CD8-positive, alpha-beta memory T cell (primary cell): ENCODE measurements around the gene RNPEP. TPM values are rescaled to one million over a fixed set of nuclear protein-coding genes. Genes with fewer than 3 reads are reported as not detected.

Source experiments
- CTCF ChIA-PET: fragments of 350-600 bp; sonication (Branson Sonifier 250); formaldehyde crosslinking; loops from one replicate; lab custom pipeline; 2021; ENCODE audit warnings: antibody characterized with exemption; lab: Charles Lee
- POLR2A ChIA-PET: fragments of 350-600 bp; sonication (Branson Sonifier 250); formaldehyde crosslinking; loops from one replicate; lab custom pipeline; 2021; ENCODE audit warnings: antibody characterized with exemption; lab: Charles Lee
- DNase-seq, 5 donors: peaks; one replicate each; pipeline versions ENCODE4 v3.0.0 to v3.0.0-alpha.2; 2020 to 2022; ENCODE audit warnings: mixed read lengths in 1 of 5
- H3K27ac ChIP-seq: one replicate; pipeline ENCODE4 v1.7.0; 2013; ENCODE audit warnings: low read depth, mild to moderate bottlenecking, low read length, moderate library complexity
- H3K27me3 ChIP-seq: 2 replicates; pipeline ENCODE4 v1.7.0; 2013; ENCODE audit warnings: low read length, mild to moderate bottlenecking; ENCODE audit not compliant: insufficient read depth, poor library complexity, severe bottlenecking
- H3K36me3 ChIP-seq: 2 replicates; pipeline ENCODE4 v1.7.0; 2013; ENCODE audit warnings: mild to moderate bottlenecking, low read length, moderate library complexity; ENCODE audit not compliant: insufficient read depth
- H3K4me1 ChIP-seq: 2 replicates; pipeline ENCODE4 v1.7.0; 2013; ENCODE audit warnings: mild to moderate bottlenecking, low read length, moderate library complexity; ENCODE audit not compliant: insufficient read depth
- H3K4me3 ChIP-seq: 2 replicates; pipeline ENCODE4 v1.7.0; 2013; ENCODE audit warnings: mild to moderate bottlenecking, low read length
- H3K9me3 ChIP-seq: 2 replicates; pipeline ENCODE4 v1.7.0; 2013; ENCODE audit warnings: mild to moderate bottlenecking, low read length
- H3K27ac Mint-ChIP-seq, 8 donors: one replicate each; pipeline ENCODE4 v1.8.0; 2020 to 2021; ENCODE audit warnings: mixed read lengths in 8 of 8, mild to moderate bottlenecking in 6 of 8, inconsistent platforms in 3 of 8, moderate library complexity in 3 of 8
- H3K27me3 Mint-ChIP-seq, 2 donors: one replicate each; pipeline ENCODE4 v1.8.0; 2020 to 2021; ENCODE audit warnings: mixed read lengths in 2 of 2, mild to moderate bottlenecking in 1 of 2, moderate library complexity in 1 of 2
- H3K36me3 Mint-ChIP-seq, 3 donors: one replicate each; pipeline ENCODE4 v1.8.0; 2020 to 2021; ENCODE audit warnings: mixed read lengths in 3 of 3, inconsistent platforms in 1 of 3, mild to moderate bottlenecking in 1 of 3
- H3K4me1 Mint-ChIP-seq, 3 donors: one replicate each; pipeline ENCODE4 v1.8.0; 2020 to 2021; ENCODE audit warnings: mixed read lengths in 3 of 3, inconsistent platforms in 1 of 3, mild to moderate bottlenecking in 1 of 3
- H3K4me3 Mint-ChIP-seq, 7 donors: one replicate each; pipeline ENCODE4 v1.8.0; 2020 to 2021; ENCODE audit warnings: mixed read lengths in 7 of 7, mild to moderate bottlenecking in 6 of 7, moderate library complexity in 4 of 7, inconsistent platforms in 2 of 7
- H3K9me3 Mint-ChIP-seq, 5 donors: one replicate each; pipeline ENCODE4 v1.8.0; 2020 to 2022; ENCODE audit warnings: mixed read lengths in 5 of 5, mild to moderate bottlenecking in 3 of 5, moderate library complexity in 2 of 5, inconsistent platforms in 1 of 5
- polyA plus RNA-seq: library from polyadenylated mRNA; unstranded; fragments of 300-500 nt; fragmentation: Illumina TruSeq; gene quantifications from one replicate; pipeline ENCODE4 v1.2.3, GENCODE V29; 2021
- total RNA-seq, 2 experiments: library from RNA; stranded (reverse); gene quantifications; one replicate each; pipeline ENCODE4 v1.2.3, GENCODE V29; 2021

RNPEP gene
- total and polyA plus RNA-seq, 3 experiments from 2014 or later = 30.5 to 36.3 (median 33.2) TPM

GRCh38 chr1:202037706-202038296 is 55.4 kb downstream of the RNPEP start:
- H3K36me3 Mint-ChIP-seq = peaks cover 0 to 2% (median 0%) of the 10 kb centered on the region in 3 donors
- H3K4me3 Mint-ChIP-seq = no peak overlapping the region
- no peak for DNase-seq
- Histone ChIP-seq H3K27ac (no peak overlapping the region), H3K27me3 (no peaks in the 10 kb centered on the region), H3K4me1 (no peaks in the 10 kb centered on the region), H3K4me3 (no peak overlapping the region), H3K9me3 (no peaks in the 10 kb centered on the region), H3K36me3 (no peaks in the 10 kb centered on the region)
- H3K27me3 Mint-ChIP-seq = peaks cover 5% of the 10 kb centered on the region in 2 donors
- H3K27ac Mint-ChIP-seq = no peak overlapping the region
- H3K4me1 Mint-ChIP-seq = no peaks in the 10 kb centered on the region
- CTCF ChIA-PET = no interaction called here
- POLR2A ChIA-PET = no interaction called here
- no peaks in the 10 kb centered on the region for H3K9me3 Mint-ChIP-seq

- no peak overlapping the region for H3K27ac Mint-ChIP-seq
- no peak for DNase-seq
- H3K4me3 Mint-ChIP-seq = no peak overlapping the region
- H3K4me1 ChIP-seq = no peaks in the 10 kb centered on the region
- peaks cover 0 to 2% (median 0%) of the 10 kb centered on the region in 3 donors for H3K36me3 Mint-ChIP-seq
- H3K9me3 Mint-ChIP-seq = no peaks in the 10 kb centered on the region
- no peaks in the 10 kb centered on the region for H3K27me3 ChIP-seq
- H3K4me1 Mint-ChIP-seq = no peaks in the 10 kb centered on the region
- peaks cover 2 to 5% of the 10 kb centered on the region in 2 donors for H3K27me3 Mint-ChIP-seq
- no peaks in the 10 kb centered on the region for H3K9me3 ChIP-seq
- CTCF ChIA-PET = interaction anchor here (0.6 kb wide), 1 partner anchor 10 kb away, joined by 3 read pairs; no protein-coding TSS in a partner anchor
- no peak overlapping the region for H3K27ac ChIP-seq
- POLR2A ChIA-PET = no interaction called here
- no peaks in the 10 kb centered on the region for H3K36me3 ChIP-seq
- H3K4me3 ChIP-seq = no peak overlapping the region
These were observed 56.4 kb downstream of the RNPEP start for GRCh38 chr1:202038688-202039346.

DNA sequence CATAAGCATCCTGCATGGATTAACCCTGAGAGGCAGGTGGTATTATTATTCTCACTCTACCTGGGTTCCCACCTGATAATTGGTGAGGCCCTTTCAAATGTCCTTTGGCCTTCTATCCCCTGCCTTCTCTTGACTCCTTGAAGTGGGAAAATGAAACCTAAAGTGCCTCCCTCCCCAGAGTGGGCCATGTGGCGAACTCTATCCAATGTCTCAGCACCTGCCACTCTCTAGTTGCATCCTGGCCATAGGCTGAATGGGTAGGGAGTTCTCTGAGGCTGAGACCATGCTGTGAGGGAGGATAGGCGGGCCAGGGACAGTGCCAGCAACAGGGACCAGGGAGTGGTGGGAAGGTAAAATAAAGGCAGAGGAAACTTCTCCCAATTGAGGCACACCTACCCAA is 63.3 kb downstream of the RNPEP start:
- H3K27me3 Mint-ChIP-seq = peaks cover 12 to 27% of the 10 kb centered on the region in 2 donors
- Histone ChIP-seq H3K4me3 (no peak overlapping the region), H3K9me3 (no peaks in the 10 kb centered on the region), H3K36me3 (no peaks in the 10 kb centered on the region), H3K27me3 (no peaks in the 10 kb centered on the region), H3K27ac (no peak overlapping the region), H3K4me1 (no peaks in the 10 kb centered on the region)
- H3K4me1 Mint-ChIP-seq = peaks cover 0 to 9% (median 3%) of the 10 kb centered on the region in 3 donors
- peaks cover 0 to 4% (median 0%) of the 10 kb centered on the region in 3 donors for H3K36me3 Mint-ChIP-seq
- no peaks in the 10 kb centered on the region for H3K9me3 Mint-ChIP-seq
- no peak overlapping the region for H3K4me3 Mint-ChIP-seq
- POLR2A ChIA-PET = no interaction called here
- no peak overlapping the region for H3K27ac Mint-ChIP-seq
- CTCF ChIA-PET = no interaction called here
- DNase-seq = no peak

DNA sequence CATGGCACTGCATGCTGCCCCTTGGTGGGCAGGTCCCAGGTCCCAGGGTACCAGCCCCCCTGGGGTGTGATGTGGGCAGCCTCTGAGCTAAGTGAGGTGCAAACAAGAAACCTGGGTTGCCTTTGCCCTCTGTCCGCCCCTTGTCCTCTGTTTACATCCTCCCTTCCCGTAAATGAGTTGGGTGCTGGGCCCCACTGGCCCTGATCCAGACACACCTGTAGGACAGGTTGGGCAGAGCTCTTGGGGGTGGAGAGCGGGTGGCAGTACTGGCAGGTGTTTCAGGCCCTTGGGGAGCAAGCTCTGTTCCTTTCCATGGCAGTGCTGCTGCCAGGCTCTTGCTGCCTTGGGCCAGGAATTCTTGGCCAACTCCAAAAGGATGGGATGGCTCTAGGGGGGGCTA is 63.8 kb downstream of the RNPEP start:
- no peaks in the 10 kb centered on the region for H3K4me1 ChIP-seq
- no peaks in the 10 kb centered on the region for H3K36me3 ChIP-seq
- Mint-ChIP-seq H3K9me3 (no peaks in the 10 kb centered on the region), H3K27me3 (peaks cover 12 to 29% of the 10 kb centered on the region in 2 donors), H3K4me1 (peaks cover 0 to 9% (median 3%) of the 10 kb centered on the region in 3 donors), H3K27ac (no peak overlapping the region), H3K4me3 (no peak overlapping the region), H3K36me3 (peaks cover 0 to 4% (median 0%) of the 10 kb centered on the region in 3 donors)
- H3K27me3 ChIP-seq = no peaks in the 10 kb centered on the region
- no peak overlapping the region for H3K4me3 ChIP-seq
- CTCF ChIA-PET = no interaction called here
- DNase-seq = no peak
- no peaks in the 10 kb centered on the region for H3K9me3 ChIP-seq
- no peak overlapping the region for H3K27ac ChIP-seq
- POLR2A ChIA-PET = no interaction called here

DNA sequence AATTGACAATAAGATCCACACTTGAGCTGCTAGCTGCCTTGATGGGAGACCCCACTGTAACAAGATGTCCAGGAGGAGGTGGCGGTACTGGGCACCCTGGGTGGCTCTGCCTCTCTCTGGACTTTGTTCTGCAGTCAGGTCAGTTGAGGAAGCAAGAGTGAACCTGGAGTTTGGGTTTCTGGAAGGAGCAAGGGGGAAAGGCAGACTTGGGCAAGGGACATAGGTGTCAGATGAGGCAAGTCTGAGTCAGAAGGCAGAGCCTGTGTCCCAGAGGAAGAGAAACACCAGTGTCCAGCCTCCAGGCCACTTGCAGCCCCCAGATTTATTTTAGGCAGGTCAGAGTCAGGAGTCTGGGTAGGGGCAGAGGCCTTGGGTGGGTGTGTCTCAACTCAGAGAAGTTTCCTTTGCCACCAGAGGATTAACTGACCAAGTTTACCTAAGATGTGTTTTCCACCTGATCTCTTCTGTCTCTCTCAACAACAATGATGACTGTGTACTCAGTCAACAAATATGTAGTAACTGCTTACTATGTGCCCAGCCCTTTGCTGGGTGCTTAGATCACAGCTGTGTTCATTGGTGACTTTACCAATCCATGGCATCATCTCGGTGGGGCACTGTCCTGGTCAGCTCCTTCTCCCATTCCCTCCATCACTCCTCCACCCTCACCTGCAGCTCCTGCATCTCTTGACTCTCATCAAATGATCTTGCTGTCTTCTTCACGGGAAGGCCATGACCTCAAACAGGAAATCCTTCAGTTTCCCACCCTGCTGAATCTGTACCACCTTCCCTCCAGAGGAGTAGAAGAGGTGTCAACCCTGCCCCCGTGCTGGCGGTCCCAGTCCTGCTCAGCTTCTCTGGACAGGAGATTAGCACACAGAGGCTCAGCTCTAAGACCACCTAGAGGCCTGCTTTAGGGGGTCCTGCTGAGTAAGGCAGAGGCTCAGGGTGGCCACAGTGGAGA is 64.6 kb downstream of the RNPEP start:
- H3K27me3 Mint-ChIP-seq = peaks cover 12 to 34% of the 10 kb centered on the region in 2 donors
- no peak overlapping the region for H3K4me3 Mint-ChIP-seq
- H3K4me1 Mint-ChIP-seq = peaks cover 0 to 9% (median 3%) of the 10 kb centered on the region in 3 donors
- H3K36me3 ChIP-seq = no peaks in the 10 kb centered on the region
- H3K4me1 ChIP-seq = no peaks in the 10 kb centered on the region
- ChIA-PET CTCF (no interaction called here), POLR2A (no interaction called here)
- DNase-seq = no peak
- H3K27ac Mint-ChIP-seq = peak overlapping the region in 3 of 8 donors; percentile 38 to 79 (median 48)
- H3K4me3 ChIP-seq = no peak overlapping the region
- H3K27me3 ChIP-seq = no peaks in the 10 kb centered on the region
- H3K9me3 ChIP-seq = no peaks in the 10 kb centered on the region
- H3K9me3 Mint-ChIP-seq = no peaks in the 10 kb centered on the region
- H3K27ac ChIP-seq = no peak overlapping the region
- peaks cover 0 to 4% (median 0%) of the 10 kb centered on the region in 3 donors for H3K36me3 Mint-ChIP-seq

- Mint-ChIP-seq H3K9me3 (no peaks in the 10 kb centered on the region), H3K4me3 (no peak overlapping the region), H3K27ac (no peak overlapping the region), H3K4me1 (peaks cover 0 to 9% (median 3%) of the 10 kb centered on the region in 3 donors), H3K27me3 (peaks cover 12 to 34% of the 10 kb centered on the region in 2 donors), H3K36me3 (peaks cover 0 to 4% (median 0%) of the 10 kb centered on the region in 3 donors)
- H3K27me3 ChIP-seq = no peaks in the 10 kb centered on the region
- no peak overlapping the region for H3K4me3 ChIP-seq
- CTCF ChIA-PET = no interaction called here
- no peak overlapping the region for H3K27ac ChIP-seq
- no peaks in the 10 kb centered on the region for H3K9me3 ChIP-seq
- no peaks in the 10 kb centered on the region for H3K4me1 ChIP-seq
- H3K36me3 ChIP-seq = no peaks in the 10 kb centered on the region
- DNase-seq = no peak
- POLR2A ChIA-PET = no interaction called here
These were observed 65.5 kb downstream of the RNPEP start for GRCh38 chr1:202047977-202048376.

DNA sequence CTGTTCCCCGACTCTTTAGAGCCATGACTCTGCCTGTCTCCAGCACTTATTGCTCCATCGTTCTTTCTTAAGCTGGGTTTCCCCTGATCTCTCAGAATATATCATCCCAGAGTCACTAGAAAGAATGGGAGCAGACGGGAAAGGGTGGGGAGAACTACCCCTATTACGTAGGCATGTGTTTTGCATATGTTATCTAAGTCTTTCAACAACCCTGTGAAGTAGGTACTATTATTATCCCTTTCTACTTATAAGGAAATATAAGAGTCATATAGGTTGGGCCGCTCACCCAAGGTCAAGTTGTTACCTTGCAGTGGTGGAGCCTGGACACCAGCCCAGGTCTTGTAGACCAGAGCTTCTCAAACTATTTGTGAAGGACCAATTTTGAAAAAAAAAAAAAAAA is 66.7 kb downstream of the RNPEP start:
- CTCF ChIA-PET = no interaction called here
- H3K9me3 Mint-ChIP-seq = no peaks in the 10 kb centered on the region
- H3K27ac Mint-ChIP-seq = no peak overlapping the region
- no peaks in the 10 kb centered on the region for H3K4me1 ChIP-seq
- POLR2A ChIA-PET = no interaction called here
- H3K9me3 ChIP-seq = no peaks in the 10 kb centered on the region
- H3K27ac ChIP-seq = no peak overlapping the region
- H3K27me3 ChIP-seq = no peaks in the 10 kb centered on the region
- peaks cover 12 to 37% of the 10 kb centered on the region in 2 donors for H3K27me3 Mint-ChIP-seq
- H3K4me3 ChIP-seq = no peak overlapping the region
- H3K4me1 Mint-ChIP-seq = peaks cover 0 to 9% (median 3%) of the 10 kb centered on the region in 3 donors
- no peaks in the 10 kb centered on the region for H3K36me3 ChIP-seq
- H3K36me3 Mint-ChIP-seq = peaks cover 0 to 4% (median 0%) of the 10 kb centered on the region in 3 donors
- DNase-seq = no peak
- H3K4me3 Mint-ChIP-seq = no peak overlapping the region
